ENCODE data around the gene ALG13.

Gene ALG13

GRCh38 chrX:111680988-111681779 lies at the start of gene ALG13:
TSS of gene ALG13 (plus strand) at chrX:111681170. CDS start at chrX:111681219, 49 bp downstream.
- TF ChIP-seq GATA2 (IDR thresholded peaks at IDR 0.05; ENCODE audit: low read depth, low read length) (no peak; the same call in 1 of the 2 replicates), GATA3 (IDR thresholded peaks at IDR 0.05; ENCODE audit: low read depth, low read length) (no peak)

DNA sequence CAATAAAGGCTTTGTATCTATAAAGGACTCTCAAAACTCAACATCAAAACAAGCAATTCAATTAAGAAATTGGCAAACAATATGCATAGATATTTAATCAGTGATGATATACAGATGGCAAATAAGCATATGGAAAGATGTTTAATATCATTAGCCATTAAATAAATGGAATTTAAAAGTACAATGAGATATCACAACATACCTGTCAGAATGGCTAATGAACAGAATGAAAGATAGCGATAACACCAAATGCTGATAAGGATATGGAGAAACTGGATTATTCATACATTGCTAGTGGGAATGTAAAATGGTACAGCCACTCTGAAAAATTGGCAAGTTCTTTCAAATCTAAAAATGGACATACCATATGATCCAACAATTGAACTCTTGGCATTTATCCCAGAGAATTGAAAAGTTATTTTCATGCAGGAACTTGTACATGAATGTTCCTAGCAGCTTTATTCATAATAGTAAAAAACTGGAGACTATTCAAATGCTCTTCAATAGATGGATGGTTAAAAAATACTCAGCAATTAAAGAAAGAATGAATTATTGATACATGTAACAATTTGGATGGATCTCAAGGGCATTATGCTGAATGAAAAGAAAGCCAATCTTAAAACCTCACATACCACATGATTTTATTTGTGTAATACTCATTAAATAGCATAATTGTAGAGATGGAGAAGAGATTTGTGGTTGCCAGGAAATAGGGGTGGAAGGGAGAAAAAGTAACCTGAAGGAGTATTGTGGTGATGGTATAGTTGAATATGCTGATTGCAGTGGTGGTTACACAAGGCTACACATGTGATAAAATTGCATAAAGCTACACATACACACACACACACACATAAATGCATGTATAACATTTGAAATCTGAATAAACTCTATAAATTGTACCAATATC lies 45.9 kb upstream of the ALG13 start:
- TF ChIP-seq GATA3 (IDR thresholded peaks at IDR 0.05; ENCODE audit: low read depth, low read length) (0 out of 2 replicates have a peak, but pooled peaks have one; percentile 30), GATA2 (IDR thresholded peaks at IDR 0.05; ENCODE audit: low read depth, low read length) (no peak)

DNA sequence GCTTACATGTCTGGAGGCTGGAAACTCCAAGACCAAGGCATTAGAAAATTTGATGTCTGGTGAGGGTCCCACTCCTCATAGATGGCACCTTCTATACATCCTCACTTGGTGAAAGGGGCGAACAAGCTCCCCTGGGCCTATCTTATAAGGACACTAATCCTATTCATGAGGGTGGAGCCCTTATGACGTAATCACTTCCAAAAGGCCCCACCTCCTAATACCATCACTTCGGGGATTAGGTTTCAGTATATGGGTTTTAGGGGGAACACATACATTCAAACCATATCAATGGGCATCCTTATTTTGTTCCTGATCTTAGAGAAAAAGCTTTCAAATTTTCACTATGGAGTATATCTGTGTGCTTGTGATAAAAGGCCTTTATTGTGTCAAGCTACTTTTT lies 39.0 kb upstream of the ALG13 start:
- no peak for TF ChIP-seq GATA3 (IDR thresholded peaks at IDR 0.05; ENCODE audit: low read depth, low read length)
- TF ChIP-seq GATA2 (IDR thresholded peaks at IDR 0.05; ENCODE audit: low read depth, low read length), result no peak

DNA sequence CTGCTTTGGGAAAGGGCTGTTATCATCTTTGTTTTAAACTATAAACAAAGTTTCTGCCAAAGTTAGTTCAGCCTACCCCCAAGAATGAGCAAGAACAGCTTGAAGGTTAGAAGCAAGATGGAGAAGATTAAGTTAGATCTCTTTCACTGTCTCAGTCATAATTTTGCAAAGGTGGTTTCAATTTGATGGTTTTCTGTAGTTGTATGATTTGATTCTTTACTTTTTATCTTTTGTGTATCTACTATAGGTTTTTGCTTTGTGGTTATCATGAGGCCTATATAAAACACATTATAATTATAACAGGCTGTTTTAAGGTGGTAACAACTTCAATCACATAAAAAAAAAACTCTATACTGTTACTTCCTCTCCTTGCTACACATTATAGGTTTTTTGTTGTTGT lies 35.4 kb upstream of the ALG13 start:
- no peak for TF ChIP-seq GATA3 (IDR thresholded peaks at IDR 0.05; ENCODE audit: low read depth, low read length)
- no peak for TF ChIP-seq GATA2 (IDR thresholded peaks at IDR 0.05; ENCODE audit: low read depth, low read length)

DNA sequence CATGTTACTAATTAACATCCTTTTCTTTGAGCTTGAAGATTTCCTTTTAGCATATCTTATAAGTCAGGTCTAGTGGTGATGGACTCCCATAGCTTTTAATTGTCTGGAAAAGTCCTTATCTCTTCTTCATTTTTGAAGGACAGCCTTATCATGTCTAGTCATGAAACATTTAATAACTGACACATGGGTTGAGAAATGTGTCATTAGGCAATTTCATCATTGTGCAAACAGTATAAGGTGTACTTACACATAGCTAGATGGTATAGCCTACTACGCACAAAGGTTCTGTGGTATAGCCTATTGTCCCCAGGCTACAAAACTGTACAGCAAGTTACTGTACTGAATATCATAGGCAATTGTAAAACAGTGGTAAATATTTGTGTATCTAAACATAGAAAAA lies 34.5 kb upstream of the ALG13 start:
- TF ChIP-seq GATA2 (IDR thresholded peaks at IDR 0.05; ENCODE audit: low read depth, low read length) (no peak), GATA3 (IDR thresholded peaks at IDR 0.05; ENCODE audit: low read depth, low read length) (no peak)

DNA sequence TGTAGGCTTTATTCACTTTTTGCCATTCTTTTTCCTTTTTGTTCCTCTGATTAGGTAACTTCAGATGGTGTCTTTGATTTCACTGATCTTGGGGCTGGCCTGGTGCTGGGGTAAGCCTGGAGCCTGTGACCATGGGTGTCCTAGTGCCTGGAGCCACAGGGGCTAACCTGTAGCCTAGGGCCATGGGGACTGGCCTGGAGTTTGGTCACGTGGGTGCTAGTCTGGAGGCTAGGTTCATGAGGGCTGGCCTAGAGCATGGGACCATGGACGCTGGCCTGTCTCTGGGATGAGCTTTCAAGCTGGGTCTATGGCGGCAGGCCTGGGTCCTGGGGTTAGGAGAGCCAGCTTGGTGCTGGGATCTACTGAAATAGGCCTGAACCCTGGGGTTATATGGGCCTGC lies 32.2 kb upstream of the ALG13 start:
- no peak for TF ChIP-seq GATA3 (IDR thresholded peaks at IDR 0.05; ENCODE audit: low read depth, low read length)
- no peak for TF ChIP-seq GATA2 (IDR thresholded peaks at IDR 0.05; ENCODE audit: low read depth, low read length)

DNA sequence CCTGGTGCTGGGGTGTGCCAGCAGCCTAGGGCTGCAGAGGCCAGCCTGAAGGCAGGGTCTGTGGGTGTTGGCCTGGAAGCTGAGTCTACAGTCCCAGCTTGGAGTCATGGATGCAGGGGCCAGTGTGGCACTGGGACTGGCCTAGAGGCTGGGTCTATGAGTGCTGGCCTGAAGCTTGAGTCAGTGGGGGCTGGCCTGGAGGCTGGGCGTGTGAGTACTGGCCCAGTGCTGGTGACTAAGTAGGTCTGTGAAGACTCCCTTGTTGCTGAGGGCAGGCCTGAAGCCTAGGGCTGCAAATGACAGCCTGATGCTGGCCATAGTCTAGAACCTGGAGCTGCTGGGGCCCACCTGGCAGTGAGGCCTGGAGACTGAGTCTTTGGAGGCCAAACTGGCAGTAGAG lies 31.3 kb upstream of the ALG13 start:
- TF ChIP-seq GATA2 (IDR thresholded peaks at IDR 0.05; ENCODE audit: low read depth, low read length), result no peak
- no peak for TF ChIP-seq GATA3 (IDR thresholded peaks at IDR 0.05; ENCODE audit: low read depth, low read length)

GRCh38 chrX:111650845-111651244 lies 30.1 kb upstream of the ALG13 start:
- TF ChIP-seq GATA2 (IDR thresholded peaks at IDR 0.05; ENCODE audit: low read depth, low read length), result no peak

GRCh38 chrX:111652719-111653118 lies 28.3 kb upstream of the ALG13 start:
- no peak for TF ChIP-seq GATA3 (IDR thresholded peaks at IDR 0.05; ENCODE audit: low read depth, low read length)
- no peak for TF ChIP-seq GATA2 (IDR thresholded peaks at IDR 0.05; ENCODE audit: low read depth, low read length)

- TF ChIP-seq GATA3 (IDR thresholded peaks at IDR 0.05; ENCODE audit: low read depth, low read length), result no peak
- TF ChIP-seq GATA2 (IDR thresholded peaks at IDR 0.05; ENCODE audit: low read depth, low read length), result no peak
These were observed 19.7 kb upstream of the ALG13 start for GRCh38 chrX:111661241-111661640.

DNA sequence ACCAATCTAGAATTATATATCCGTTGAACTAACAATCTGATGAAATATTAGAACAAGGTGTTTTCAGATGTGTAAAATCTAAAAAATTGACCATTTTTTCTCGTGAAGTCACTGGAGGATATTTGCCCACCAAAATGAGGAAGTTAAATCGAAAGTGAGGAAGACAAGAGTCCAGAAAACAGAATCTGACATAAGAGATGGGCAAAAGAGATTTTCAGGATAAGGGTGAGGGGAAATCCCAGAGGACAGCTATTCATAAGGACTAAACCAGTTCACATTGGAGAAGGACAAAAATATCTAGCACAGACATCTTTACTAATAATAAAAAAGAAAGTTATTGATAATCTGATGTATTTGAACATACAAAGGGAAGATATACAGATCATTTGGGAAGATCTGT lies 18.7 kb upstream of the ALG13 start:
- no peak for TF ChIP-seq GATA3 (IDR thresholded peaks at IDR 0.05; ENCODE audit: low read depth, low read length)
- no peak for TF ChIP-seq GATA2 (IDR thresholded peaks at IDR 0.05; ENCODE audit: low read depth, low read length)

- TF ChIP-seq GATA3 (IDR thresholded peaks at IDR 0.05; ENCODE audit: low read depth, low read length), result no peak
- no peak for TF ChIP-seq GATA2 (IDR thresholded peaks at IDR 0.05; ENCODE audit: low read depth, low read length)
These were observed 9.3 kb upstream of the ALG13 start for GRCh38 chrX:111671668-111672067.

DNA sequence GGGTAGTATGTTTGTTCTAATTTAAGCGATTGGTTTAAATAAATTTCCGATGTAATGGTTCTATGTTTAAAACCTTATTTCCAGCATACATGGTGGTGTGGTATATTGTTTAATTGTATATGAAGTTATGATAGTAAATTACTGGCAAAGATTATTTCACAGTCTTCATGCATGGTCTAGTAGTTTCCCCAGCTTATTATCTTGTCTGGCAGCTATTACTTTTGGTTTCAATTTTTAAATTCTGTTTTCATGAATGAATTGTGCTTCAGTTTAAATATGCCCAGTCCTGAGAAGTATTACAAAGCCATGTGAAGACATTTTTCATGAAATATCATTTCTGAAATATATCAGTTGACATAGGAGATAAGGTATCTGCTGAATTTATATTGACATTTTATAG lies 6.3 kb downstream of the ALG13 start:
- TF ChIP-seq GATA3 (IDR thresholded peaks at IDR 0.05; ENCODE audit: low read depth, low read length) (no peak), GATA2 (IDR thresholded peaks at IDR 0.05; ENCODE audit: low read depth, low read length) (no peak)

DNA sequence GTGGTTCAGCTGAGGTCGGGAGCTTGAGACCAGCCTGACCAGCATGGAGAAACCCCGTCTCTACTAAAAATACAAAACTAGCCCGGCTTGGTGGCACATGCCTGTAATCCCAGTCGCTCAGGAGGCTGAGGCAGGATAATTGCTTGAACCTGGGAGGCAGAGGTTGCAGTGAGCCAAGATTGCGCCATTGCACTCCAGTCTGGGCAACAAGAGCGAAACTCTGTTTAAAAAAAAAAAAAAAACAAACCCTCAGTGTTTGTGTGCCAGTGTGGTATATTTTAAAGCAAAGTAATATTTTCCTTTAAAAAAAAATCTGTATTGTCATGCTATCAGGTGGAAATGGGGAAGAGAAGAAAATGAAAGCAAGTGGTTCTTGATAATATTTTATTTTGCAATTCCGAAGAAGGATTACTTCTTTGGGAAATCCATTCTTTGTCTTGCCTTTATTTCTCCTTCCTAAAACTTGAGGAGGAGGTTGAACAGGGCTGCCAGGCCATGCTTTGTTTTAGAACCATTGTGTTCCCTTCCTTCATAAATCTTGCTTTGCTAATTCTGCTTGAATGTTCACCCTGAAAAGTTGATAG lies 14.4 kb downstream of the ALG13 start:
- TF ChIP-seq GATA2 (IDR thresholded peaks at IDR 0.05; ENCODE audit: low read depth, low read length) (no peak), GATA3 (IDR thresholded peaks at IDR 0.05; ENCODE audit: low read depth, low read length) (no peak)

Measured in SH-SY5Y (cell line).